Nasal cavity respiratory epithelium epithelial cell of viscerocranial mucosa (primary cell): Measurements from ENCODE around the gene KDF1. TPM values are rescaled to one million over a fixed set of nuclear protein-coding genes. Genes with fewer than 3 reads are reported as not detected.

ENCODE experiments used
- total RNA-seq: library from RNA; depleted of rRNA; stranded (reverse); fragments of >200 nt; gene quantifications from 2 replicates; pipeline ENCODE4 v1.2.3, GENCODE V29; 2014

Gene KDF1, protein sequence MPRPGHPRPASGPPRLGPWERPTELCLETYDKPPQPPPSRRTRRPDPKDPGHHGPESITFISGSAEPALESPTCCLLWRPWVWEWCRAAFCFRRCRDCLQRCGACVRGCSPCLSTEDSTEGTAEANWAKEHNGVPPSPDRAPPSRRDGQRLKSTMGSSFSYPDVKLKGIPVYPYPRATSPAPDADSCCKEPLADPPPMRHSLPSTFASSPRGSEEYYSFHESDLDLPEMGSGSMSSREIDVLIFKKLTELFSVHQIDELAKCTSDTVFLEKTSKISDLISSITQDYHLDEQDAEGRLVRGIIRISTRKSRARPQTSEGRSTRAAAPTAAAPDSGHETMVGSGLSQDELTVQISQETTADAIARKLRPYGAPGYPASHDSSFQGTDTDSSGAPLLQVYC
- total RNA-seq: 16.1 and 20.2 TPM in 2 replicates

DNA sequence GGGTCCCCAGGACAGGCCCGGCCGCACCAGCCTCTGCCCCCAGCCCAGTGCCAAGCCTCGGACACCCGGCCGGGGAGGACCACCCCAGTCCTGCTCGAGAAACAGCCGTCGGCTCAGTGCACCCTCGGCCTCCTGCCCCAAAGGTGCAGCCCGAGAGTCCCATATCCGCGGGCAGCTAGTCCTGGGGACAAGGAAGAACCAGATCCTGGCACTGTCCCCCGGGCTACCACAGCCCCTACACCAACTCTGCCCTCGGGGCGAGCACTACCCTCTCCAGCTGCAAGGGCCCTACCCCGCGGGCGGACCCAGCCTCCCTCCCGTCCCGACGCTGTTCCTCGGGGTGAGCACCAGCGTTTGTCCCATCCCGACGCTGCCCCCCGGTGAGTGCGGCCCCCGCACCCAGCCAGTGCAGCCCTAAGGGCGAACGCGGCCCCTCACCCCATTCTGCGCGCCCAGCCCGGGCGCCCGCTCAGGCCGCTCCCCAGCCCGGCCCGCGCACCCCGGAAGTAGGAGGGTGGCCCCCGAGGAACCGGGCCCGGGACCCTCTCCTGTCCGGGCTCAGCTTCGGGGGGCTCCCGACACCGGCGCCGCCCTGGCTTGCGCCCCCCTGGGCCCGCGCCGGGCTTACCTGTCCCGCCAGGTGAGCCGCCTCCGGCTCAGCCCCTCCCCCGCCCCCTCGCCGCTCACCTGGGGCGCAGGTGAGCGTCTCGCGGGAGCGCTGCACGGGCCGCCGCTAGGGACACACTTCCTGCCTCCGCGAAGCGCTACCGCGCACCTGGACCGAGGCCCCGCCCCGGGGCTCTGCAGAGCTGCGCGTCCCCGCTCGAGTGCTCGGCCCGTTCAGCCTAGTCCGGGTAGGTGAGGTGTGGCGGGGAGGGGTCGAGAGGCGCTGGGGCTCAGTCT, at the start of gene KDF1:
Gene KDF1 (minus strand): TSS at position 747 of the 903 bp plus-strand sequence. CDS start 8,088 bp downstream, outside the sequence.

DNA sequence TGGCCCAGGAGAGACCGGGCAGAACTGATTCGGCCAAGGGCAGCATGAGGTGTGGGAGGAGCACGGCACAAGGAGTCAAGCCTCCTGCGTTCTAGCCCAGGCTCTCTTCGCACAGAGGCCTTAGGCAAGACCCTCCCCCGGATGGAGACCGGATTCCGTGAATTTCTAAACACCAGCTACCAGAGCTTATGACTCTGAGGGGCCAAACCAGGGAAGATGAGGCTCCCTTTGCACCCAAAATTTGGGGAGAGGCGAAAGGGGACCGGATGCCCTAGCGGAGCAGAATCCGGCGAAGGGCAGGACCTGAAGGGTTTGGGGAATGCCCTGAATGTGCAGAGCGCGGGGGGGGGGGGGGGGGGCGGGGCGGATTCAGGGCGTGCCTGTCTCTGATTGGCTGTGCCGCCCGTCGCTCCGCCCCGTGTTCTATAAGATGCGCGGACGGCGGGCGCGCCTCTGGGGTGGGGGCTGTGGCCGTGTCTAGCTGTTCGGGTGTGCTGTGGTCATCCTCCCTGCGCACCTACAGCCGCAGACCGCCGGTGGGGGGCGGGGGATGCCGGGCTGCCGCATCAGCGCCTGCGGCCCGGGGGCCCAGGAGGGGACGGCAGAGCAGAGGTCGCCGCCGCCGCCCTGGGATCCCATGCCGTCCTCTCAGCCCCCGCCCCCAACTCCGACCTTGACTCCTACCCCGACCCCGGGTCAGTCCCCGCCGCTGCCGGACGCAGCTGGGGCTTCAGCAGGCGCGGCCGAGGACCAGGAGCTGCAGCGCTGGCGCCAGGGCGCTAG, 33.2 kb upstream of the KDF1 start, which contains the start of gene TRNP1:
Gene TRNP1 (plus strand): TSS at position 456 of the 783 bp plus-strand sequence. CDS start 95 bp downstream, at position 551.

DNA sequence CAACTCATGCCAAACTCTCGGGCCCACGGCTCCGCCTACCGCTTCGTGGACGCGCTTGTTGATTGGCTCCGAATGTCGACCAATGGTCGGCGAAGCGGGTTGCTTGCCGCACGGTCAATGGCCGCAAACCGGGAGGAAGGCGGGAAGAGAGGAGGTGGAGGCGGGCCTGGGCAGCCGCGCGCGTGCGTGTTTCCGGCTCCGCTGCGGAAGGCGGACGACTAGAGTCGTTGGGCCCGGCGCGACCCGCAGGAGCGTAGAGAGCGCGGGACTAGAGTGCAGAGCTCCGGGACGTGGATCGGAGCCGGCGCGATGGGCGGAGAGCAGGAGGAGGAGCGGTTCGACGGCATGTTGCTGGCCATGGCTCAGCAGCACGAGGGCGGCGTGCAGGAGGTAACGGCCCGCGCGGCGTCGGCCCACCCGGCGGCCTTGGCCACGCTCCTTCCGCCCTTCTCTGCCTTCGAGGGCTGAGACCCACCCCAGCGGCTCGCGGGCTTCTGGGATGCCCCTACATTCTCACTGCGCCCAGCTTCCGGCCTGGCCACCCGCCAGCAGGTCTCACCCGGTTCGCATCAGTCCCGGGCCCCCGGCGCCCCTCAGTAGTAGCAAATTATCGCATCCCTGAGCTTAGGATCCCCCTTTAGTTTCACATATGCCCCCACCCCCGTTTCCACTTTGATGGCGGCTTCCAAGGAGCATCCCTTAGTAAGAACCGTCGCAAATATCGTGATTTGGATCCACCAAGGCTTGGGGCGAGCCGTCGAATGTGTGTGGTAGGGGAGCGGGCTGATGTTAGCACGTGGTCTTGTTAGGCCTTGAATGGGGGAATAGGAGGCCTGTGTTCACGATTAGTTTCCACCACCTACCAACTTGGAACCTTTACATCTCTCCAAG, 38.5 kb downstream of the KDF1 start, which contains the start of gene NUDC:
Gene NUDC (plus strand): TSS at position 204 of the 891 bp plus-strand sequence. CDS start 106 bp downstream, at position 310.

DNA sequence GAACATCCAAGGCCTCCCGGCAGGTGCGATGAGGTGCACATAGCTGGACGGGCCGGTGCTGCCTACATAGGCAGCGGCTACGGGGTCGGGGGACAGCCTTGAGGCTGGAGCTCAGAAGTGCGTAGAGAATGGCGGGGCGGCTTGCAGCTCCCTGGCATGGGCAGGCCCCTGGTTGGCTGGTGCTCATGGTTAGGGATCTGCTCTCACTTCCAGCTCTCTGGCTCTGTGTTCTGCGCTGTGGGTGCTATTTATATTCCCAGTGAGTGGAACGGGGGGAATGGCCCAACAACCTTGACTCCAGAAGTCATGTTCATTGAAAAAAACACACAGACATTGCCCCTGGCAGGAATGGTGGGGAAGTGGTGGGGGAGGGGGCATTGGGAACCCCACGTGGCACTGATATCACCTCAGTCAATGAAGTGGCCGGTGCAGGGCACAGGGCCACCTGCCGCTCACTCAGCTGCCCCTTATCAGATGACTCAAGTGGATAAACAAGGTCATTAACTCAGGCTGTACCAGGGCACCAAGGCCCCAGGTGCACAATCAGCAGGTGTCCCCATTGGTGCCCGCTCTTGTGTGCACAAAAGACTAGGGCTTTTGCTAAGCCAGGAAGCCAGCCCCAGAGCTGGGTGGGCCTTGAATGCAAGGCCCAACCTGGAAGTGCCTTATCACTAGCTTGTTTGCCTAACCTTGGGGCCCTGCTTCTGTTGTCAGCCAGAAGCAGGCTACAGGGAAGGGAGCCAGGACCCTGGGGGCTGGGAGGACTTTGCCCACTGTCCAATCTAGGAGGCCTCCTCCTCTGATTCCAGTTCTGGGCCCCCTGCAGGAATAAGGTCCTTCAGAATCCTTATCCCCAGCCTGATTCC, 46.3 kb downstream of the KDF1 start, which contains the start of gene NR0B2:
Gene NR0B2 (minus strand): TSS at position 222 of the 866 bp plus-strand sequence. CDS start 35 bp downstream, at position 187.

DNA sequence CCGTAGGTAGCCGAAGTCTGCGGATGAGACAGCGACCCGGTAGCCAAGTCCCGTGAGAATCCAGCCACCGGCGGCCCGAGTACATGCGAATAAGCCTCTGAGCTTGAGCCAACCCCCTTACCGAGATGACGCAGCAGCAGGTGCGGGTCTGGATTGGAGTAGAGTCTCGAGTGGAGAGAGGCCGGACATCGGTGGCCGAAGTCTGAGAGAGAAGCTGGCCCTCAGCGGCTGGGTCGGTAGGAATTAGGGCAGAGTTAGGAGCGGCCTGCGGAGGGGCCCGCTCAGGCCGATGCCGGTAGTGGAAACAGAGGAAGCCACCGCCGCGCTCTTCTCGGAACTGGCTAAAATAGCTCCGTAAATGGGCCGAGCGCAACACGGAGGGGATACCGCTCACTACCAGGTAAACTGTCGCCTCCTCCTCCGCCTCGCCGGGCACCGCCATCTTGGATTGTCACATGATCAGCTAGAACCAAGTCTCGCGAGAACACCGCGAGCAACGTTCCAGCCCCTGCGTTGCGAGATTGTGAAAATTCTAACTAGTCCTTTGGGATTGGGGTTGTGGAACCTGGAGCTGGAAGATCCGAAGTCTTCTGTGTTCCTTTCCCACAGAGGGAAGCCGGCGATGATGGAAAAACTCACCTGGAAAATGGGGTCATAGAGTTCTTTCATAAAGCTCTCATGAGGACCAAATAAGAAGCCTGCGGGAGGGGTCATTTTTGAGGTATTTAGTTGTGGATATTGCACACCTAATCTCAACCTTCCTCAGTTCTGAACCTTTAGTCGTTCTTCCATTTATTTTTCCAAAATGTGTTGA, 60.1 kb downstream of the KDF1 start, which contains the start of gene GPATCH3:
Gene GPATCH3 (minus strand): TSS at position 467 of the 814 bp plus-strand sequence. CDS start 25 bp downstream, at position 442.

Other genes starting within 250 kb of the KDF1 start
- gene PIGV, start 172.5 kb downstream of the KDF1 start, total RNA-seq: 18.5 and 21.9 TPM in 2 replicates
- 7.5 and 18.6 TPM in 2 replicates for gene ZDHHC18, start 133.8 kb downstream of the KDF1 start, total RNA-seq
- 710 and 1,116 TPM in 2 replicates for gene SFN, start 97.3 kb downstream of the KDF1 start, total RNA-seq
- 7.9 and 11.6 TPM in 2 replicates for gene GPN2, start 70.2 kb downstream of the KDF1 start, total RNA-seq
- 8.9 and 10.6 TPM in 2 replicates for gene GPATCH3, start 60.0 kb downstream of the KDF1 start, total RNA-seq
- not detected in 2 replicates for gene NR0B2, start 46.5 kb downstream of the KDF1 start, total RNA-seq
- gene NUDC, start 38.7 kb downstream of the KDF1 start, total RNA-seq: 29.4 and 40.6 TPM in 2 replicates
- 10.7 and 18.8 TPM in 2 replicates for gene TRNP1, start 33.2 kb upstream of the KDF1 start, total RNA-seq
- gene TENT5B, start 52.4 kb upstream of the KDF1 start, total RNA-seq: 43.7 and 68.1 TPM in 2 replicates
- 10.9 and 78.4 TPM in 2 replicates for gene SLC9A1, start 194.7 kb upstream of the KDF1 start, total RNA-seq